Measurements from ENCODE around the gene PRKCA. TPM values are rescaled to one million over a fixed set of nuclear protein-coding genes. Genes with fewer than 3 reads are reported as not detected.

The PRKCA gene
- total and polyA plus RNA-seq, 2 of the 13 experiments (the other 11 are each of a cell fraction or from before 2014, with no cell fraction given): 18.5 to 21.5 TPM

DNA sequence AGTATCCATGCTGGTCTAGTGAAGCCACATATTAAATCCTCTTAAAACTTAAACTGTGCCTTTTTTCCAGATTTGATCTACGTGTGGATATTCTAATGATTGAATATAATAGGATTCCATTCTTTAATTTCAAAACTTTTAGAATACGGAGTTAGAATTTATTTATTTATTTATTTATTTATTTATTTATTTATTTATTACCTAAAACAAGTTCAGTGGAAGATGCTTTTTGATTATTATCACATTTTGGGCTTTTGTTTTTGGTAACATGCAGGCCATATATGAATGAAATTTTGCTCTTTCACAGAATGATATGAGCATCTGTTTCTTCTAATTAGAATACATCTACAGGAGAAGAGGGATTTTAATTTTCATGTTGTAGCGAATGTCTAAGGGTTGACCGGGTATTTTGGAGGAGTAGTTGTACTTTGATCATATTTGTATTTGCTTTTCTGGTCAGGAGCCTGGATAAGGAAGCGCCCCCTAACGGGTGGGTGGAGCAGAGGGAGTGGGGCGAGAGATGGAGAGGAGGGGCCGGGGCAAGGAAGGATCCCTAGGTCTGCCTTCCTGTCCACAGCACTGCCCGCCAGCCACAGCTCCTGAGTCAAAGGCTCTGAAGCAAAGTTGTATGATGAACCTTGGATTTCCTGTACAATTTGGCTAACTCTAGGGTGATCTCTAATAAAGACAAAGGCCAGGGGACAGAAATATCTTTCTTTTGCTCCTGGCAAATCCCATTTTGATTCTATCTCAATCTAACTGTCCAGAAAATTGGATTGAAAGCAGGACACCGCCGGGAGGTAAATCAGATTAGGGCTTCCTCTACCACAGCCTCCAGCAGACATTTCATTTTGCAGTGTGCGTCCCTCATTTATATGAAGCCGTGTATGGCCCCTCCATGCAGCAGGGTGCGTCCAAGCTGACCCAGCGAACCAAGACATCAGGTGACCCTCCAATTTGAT is 149.1 kb downstream of the PRKCA start:
- intact Hi-C loops (cut with micrococcal nuclease; ENCODE audit: unreplicated experiment): loop anchor here (10.0 kb wide), 1 partner anchor 107 kb away; no protein-coding TSS in a partner anchor
- Histone ChIP-seq H3K9ac (ENCODE audit: insufficient read depth, low read depth, low read length) (no peak overlapping the region), H3K4me2 (ENCODE audit: low read depth, low read length) (peak overlapping the region; percentile 57), H3K36me3 (replicated peaks in 1 of 2; ENCODE audit: control insufficient read depth in 1 of 2, insufficient read depth in 2 of 2, low read length in 2 of 2) (no peaks in the 10 kb centered on the region), H3K27ac (ENCODE audit: extremely low read length, insufficient read depth, low read length) (peak overlapping the region; percentile 30), H3K4me3 (replicated peaks in 1 of 3; ENCODE audit: insufficient read depth in 1 of 3, low read depth in 2 of 3, low read length in 3 of 3) (no peak overlapping the region), H3K27me3 (ENCODE audit: control insufficient read depth in 1 of 2, insufficient read depth in 2 of 2, low read length in 2 of 2) (no peaks in the 10 kb centered on the region), H3K4me1 (ENCODE audit: insufficient read depth, low read length) (peaks cover 64% of the 10 kb centered on the region), H3K9me3 (ENCODE audit: low read length) (no peaks in the 10 kb centered on the region), H4K20me1 (ENCODE audit: insufficient read depth, low read length) (no peaks in the 10 kb centered on the region), H3K79me2 (ENCODE audit: insufficient read depth, low read length) (peaks cover 34% of the 10 kb centered on the region), H2AFZ (ENCODE audit: low read length) (no peak overlapping the region)
- peak; percentile 95 for ATAC-seq
- no TSS peak for BruUV-seq (replicated peaks)
- DNase-seq (ENCODE audit: low spot score): peak; percentile 89
- WGBS (ENCODE audit: low lambda C conversion rate): 54% methylated on average over 15 of the region's 15 CpGs
- FAIRE-seq: peak; percentile 48
- ChIA-PET POLR2A (interaction anchor here (1.1 to 2.0 kb wide), 3 partner anchors 8 to 147 kb away, joined by 3 to 10 read pairs (median 3); no protein-coding TSS in a partner anchor), CTCF (ENCODE audit: low intra/inter-chr PET ratio, low total read pairs) (interaction anchor here (1.1 kb wide), 1 partner anchor 197 kb away, joined by 4 read pairs; no protein-coding TSS in a partner anchor)
- in situ Hi-C loops (cut with HindIII; ENCODE audit: extremely low pct_ligation_motif_present, low pct_unique_long_range_greater_than_20kb): no loop called here
- TF ChIP-seq KDM2A (CRISPR knock-in tag; IDR thresholded peaks at IDR 0.05; ENCODE audit: borderline replicate concordance, low read depth): no peak; the same call in 1 of the 2 replicates
- TF ChIP-seq HOXD1 (CRISPR knock-in tag; IDR thresholded peaks at IDR 0.05): 0 out of 2 replicates have a peak, but pooled peaks have one; percentile 60
- TF ChIP-seq, protein P1, sequence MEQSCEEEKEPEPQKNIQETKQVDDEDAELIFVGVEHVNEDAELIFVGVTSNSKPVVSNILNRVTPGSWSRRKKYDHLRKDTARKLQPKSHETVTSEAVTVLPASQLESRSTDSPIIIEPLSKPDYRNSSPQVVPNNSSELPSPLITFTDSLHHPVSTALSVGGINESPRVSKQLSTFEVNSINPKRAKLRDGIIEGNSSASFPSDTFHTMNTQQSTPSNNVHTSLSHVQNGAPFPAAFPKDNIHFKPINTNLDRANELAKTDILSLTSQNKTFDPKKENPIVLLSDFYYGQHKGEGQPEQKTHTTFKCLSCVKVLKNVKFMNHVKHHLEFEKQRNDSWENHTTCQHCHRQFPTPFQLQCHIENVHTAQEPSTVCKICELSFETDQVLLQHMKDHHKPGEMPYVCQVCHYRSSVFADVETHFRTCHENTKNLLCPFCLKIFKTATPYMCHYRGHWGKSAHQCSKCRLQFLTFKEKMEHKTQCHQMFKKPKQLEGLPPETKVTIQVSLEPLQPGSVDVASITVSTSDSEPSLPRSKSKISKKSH (CRISPR knock-in tag; IDR thresholded peaks at IDR 0.05; ENCODE audit: borderline replicate concordance): no peak
- peak; percentile 88 for TF ChIP-seq ZNF644 (CRISPR knock-in tag; IDR thresholded peaks at IDR 0.05; ENCODE audit: low read depth)
- TF ChIP-seq, protein P2, sequence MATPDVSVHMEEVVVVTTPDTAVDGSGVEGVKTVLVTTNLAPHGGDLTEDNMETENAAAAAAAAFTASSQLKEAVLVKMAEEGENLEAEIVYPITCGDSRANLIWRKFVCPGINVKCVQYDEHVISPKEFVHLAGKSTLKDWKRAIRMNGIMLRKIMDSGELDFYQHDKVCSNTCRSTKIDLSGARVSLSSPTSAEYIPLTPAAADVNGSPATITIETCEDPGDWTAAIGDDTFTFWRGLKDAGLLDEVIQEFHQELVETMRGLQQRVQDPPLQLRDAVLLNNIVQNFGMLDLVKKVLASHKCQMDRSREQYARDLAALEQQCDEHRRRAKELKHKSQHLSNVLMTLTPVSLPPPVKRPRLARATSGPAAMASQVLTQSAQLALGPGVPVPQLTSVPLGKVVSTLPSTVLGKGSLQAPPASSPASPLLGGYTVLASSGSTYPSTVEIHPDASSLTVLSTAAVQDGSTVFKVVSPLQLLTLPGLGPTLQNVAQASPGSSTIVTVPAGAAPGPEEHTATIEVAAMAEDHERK (CRISPR knock-in tag; IDR thresholded peaks at IDR 0.05; ENCODE audit: low read depth): no peak
- TF ChIP-seq ZC3H13 (CRISPR knock-in tag; IDR thresholded peaks at IDR 0.05): no peak
- peak; percentile 38; the same call in 1 of the 2 replicates for TF ChIP-seq GATAD1 (CRISPR knock-in tag; IDR thresholded peaks at IDR 0.05)
- TF ChIP-seq, protein P3, sequence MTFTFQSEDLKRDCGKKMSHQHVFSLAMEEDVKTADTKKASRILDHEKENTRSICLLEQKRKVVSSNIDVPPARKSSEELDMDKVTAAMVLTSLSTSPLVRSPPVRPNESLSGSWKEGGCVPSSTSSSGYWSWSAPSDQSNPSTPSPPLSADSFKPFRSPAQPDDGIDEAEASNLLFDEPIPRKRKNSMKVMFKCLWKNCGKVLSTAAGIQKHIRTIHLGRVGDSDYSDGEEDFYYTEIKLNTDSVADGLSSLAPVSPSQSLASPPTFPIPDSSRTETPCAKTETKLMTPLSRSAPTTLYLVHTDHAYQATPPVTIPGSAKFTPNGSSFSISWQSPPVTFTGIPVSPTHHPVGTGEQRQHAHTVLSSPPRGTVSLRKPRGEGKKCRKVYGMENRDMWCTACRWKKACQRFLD (CRISPR knock-in tag; IDR thresholded peaks at IDR 0.05; ENCODE audit: borderline replicate concordance): 0 out of 2 replicates have a peak, but pooled peaks have one; percentile 19
- TF ChIP-seq, protein P4, sequence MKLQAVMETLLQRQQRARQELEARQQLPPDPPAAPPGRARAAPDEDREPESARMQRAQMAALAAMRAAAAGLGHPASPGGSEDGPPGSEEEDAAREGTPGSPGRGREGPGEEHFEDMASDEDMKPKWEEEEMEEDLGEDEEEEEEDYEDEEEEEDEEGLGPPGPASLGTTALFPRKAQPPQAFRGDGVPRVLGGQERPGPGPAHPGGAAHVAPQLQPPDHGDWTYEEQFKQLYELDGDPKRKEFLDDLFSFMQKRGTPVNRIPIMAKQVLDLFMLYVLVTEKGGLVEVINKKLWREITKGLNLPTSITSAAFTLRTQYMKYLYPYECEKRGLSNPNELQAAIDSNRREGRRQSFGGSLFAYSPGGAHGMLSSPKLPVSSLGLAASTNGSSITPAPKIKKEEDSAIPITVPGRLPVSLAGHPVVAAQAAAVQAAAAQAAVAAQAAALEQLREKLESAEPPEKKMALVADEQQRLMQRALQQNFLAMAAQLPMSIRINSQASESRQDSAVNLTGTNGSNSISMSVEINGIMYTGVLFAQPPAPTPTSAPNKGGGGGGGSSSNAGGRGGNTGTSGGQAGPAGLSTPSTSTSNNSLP (IDR thresholded peaks at IDR 0.05; ENCODE audit: low read depth, low read length): peak; percentile 80
- TF ChIP-seq ZSCAN25 (CRISPR knock-in tag; IDR thresholded peaks at IDR 0.05): no peak
- TF ChIP-seq SMARCC2 (IDR thresholded peaks at IDR 0.05): no peak
- TF ChIP-seq NRL (CRISPR knock-in tag; IDR thresholded peaks at IDR 0.05; ENCODE audit: borderline replicate concordance): no peak
- TF ChIP-seq ZNF460 (CRISPR knock-in tag; IDR thresholded peaks at IDR 0.05; ENCODE audit: borderline replicate concordance): no peak
- TF ChIP-seq, protein P5, sequence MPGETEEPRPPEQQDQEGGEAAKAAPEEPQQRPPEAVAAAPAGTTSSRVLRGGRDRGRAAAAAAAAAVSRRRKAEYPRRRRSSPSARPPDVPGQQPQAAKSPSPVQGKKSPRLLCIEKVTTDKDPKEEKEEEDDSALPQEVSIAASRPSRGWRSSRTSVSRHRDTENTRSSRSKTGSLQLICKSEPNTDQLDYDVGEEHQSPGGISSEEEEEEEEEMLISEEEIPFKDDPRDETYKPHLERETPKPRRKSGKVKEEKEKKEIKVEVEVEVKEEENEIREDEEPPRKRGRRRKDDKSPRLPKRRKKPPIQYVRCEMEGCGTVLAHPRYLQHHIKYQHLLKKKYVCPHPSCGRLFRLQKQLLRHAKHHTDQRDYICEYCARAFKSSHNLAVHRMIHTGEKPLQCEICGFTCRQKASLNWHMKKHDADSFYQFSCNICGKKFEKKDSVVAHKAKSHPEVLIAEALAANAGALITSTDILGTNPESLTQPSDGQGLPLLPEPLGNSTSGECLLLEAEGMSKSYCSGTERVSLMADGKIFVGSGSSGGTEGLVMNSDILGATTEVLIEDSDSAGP (CRISPR knock-in tag; IDR thresholded peaks at IDR 0.05; ENCODE audit: borderline replicate concordance): peak; percentile 52; the same call in 1 of the 2 replicates

Data from HepG2 (cell line).